Vagina (tissue), 2 donors: ENCODE results near the gene FNBP1L.

ENCODE experiments used
- POLR2A ChIP-seq, 2 donors: fragments of 450-650 bp; IDR thresholded peaks; one replicate each; pipeline ENCODE4 v1.6.1; 2017; ENCODE audit warnings: antibody characterized with exemption in 2 of 2, mild to moderate bottlenecking in 2 of 2, moderate library complexity in 2 of 2
- POLR2AphosphoS5 ChIP-seq, 2 donors: sonication (generic); formaldehyde crosslinking; IDR thresholded peaks; one replicate each; pipeline ENCODE4 v1.9.0; 2017; ENCODE audit warnings: antibody characterized with exemption in 2 of 2, mild to moderate bottlenecking in 2 of 2, low read depth in 1 of 2; ENCODE audit not compliant: insufficient read depth in 1 of 2

- TF ChIP-seq POLR2AphosphoS5 (IDR thresholded peaks at IDR 0.05; ENCODE audit: insufficient read depth in 1 of 2, low read depth in 1 of 2), result no peak
- no peak for TF ChIP-seq POLR2A (IDR thresholded peaks at IDR 0.05)
Observed at GRCh38 chr1:93576746-93577145, 128.8 kb downstream of the FNBP1L start.
